HepG2 (cell line): ENCODE data around the gene DNAJC7. TPM values are rescaled to one million over a fixed set of nuclear protein-coding genes. Genes with fewer than 3 reads are reported as not detected.

Experiments used
- BCL6 ChIP-seq: IDR thresholded peaks from 2 replicates; pipeline ENCODE4 v1.6.1; 2016; ENCODE audit warnings: missing genetic modification reagents, missing compliant biosample characterization
- DMAP1 ChIP-seq: IDR thresholded peaks from 2 replicates; pipeline ENCODE4 v1.6.1; 2016
- DMTF1 ChIP-seq: sonication (generic); formaldehyde crosslinking; IDR thresholded peaks from 2 replicates; pipeline ENCODE4 v1.4.0; 2020; ENCODE audit warnings: mild to moderate bottlenecking, missing genetic modification reagents
- ELF3 ChIP-seq: IDR thresholded peaks from 2 replicates; pipeline ENCODE4 v1.6.1; 2016; ENCODE audit warnings: missing genetic modification reagents, missing compliant biosample characterization
- GABPB1 ChIP-seq: IDR thresholded peaks from 2 replicates; pipeline ENCODE4 v1.6.1; 2016; ENCODE audit warnings: mild to moderate bottlenecking, missing genetic modification reagents, moderate library complexity, missing compliant biosample characterization
- GATAD1 ChIP-seq: IDR thresholded peaks from 2 replicates; pipeline ENCODE4 v1.6.1; 2016; ENCODE audit warnings: missing genetic modification reagents, missing compliant biosample characterization
- HOXA5 ChIP-seq: sonication (generic); formaldehyde crosslinking; IDR thresholded peaks from 2 replicates; pipeline ENCODE4 v1.4.0; 2020; ENCODE audit warnings: missing genetic modification reagents
- IKZF4 ChIP-seq: sonication (generic); formaldehyde crosslinking; IDR thresholded peaks from 2 replicates; pipeline ENCODE4 v1.5.1; 2020; ENCODE audit warnings: borderline replicate concordance, mild to moderate bottlenecking, low read depth, missing genetic modification reagents; ENCODE audit errors: not compliant biosample characterization
- KLF6 ChIP-seq: IDR thresholded peaks from 2 replicates; pipeline ENCODE4 v1.8.0; 2016; ENCODE audit warnings: missing biosample characterization, missing genetic modification reagents
- MIER2 ChIP-seq: IDR thresholded peaks from 2 replicates; pipeline ENCODE4 v1.6.1; 2016; ENCODE audit warnings: missing biosample characterization, missing genetic modification reagents
- MTA1 ChIP-seq: sonication (generic); formaldehyde crosslinking; IDR thresholded peaks from 2 replicates; pipeline ENCODE4 v1.4.0; 2020; ENCODE audit warnings: missing genetic modification reagents, mild to moderate bottlenecking, borderline replicate concordance
- NFATC3 ChIP-seq: sonication (generic); formaldehyde crosslinking; IDR thresholded peaks from 2 replicates; pipeline ENCODE4 v1.5.1; 2020; ENCODE audit warnings: mild to moderate bottlenecking, missing genetic modification reagents
- NR2F6 ChIP-seq, 2 experiments: IDR thresholded peaks; 2 replicates each; pipeline ENCODE4 v1.6.1; 2016; ENCODE audit warnings: antibody characterized with exemption in 1 of 2, mild to moderate bottlenecking in 1 of 2
- RXRA ChIP-seq: sonication (generic); formaldehyde crosslinking; IDR thresholded peaks from 2 replicates; pipeline ENCODE4 v1.5.1; 2020; ENCODE audit warnings: missing genetic modification reagents
- SP140L ChIP-seq: sonication (generic); formaldehyde crosslinking; IDR thresholded peaks from 2 replicates; pipeline ENCODE4 v1.4.0; 2020; ENCODE audit warnings: missing genetic modification reagents, borderline replicate concordance
- SSRP1 ChIP-seq: IDR thresholded peaks from 2 replicates; pipeline ENCODE4 v1.6.1; 2016; ENCODE audit warnings: control low read depth
- TERF1 ChIP-seq: sonication (generic); formaldehyde crosslinking; IDR thresholded peaks from 2 replicates; pipeline ENCODE4 v1.8.0; 2022; ENCODE audit warnings: mild to moderate bottlenecking, missing genetic modification reagents, moderate library complexity
- TGIF2 ChIP-seq: IDR thresholded peaks from 2 replicates; pipeline ENCODE4 v1.6.1; 2016; ENCODE audit warnings: control low read depth, missing compliant biosample characterization
- ZBTB7B ChIP-seq: sonication (generic); formaldehyde crosslinking; IDR thresholded peaks from 2 replicates; pipeline ENCODE4 v1.4.0; 2020; ENCODE audit warnings: missing genetic modification reagents
- ZFP62 ChIP-seq: sonication (generic); formaldehyde crosslinking; IDR thresholded peaks from 2 replicates; pipeline ENCODE4 v1.4.0; 2020; ENCODE audit warnings: missing genetic modification reagents
- ZNF468 ChIP-seq: sonication (generic); formaldehyde crosslinking; IDR thresholded peaks from 2 replicates; pipeline ENCODE4 v1.8.0; 2022; ENCODE audit warnings: mild to moderate bottlenecking, moderate library complexity, missing genetic modification reagents
- ZNF530 ChIP-seq: sonication (generic); formaldehyde crosslinking; IDR thresholded peaks from 2 replicates; pipeline ENCODE4 v1.5.0; 2020; ENCODE audit warnings: low read depth, mild to moderate bottlenecking, missing genetic modification reagents
- ZNF550 ChIP-seq: sonication (generic); formaldehyde crosslinking; IDR thresholded peaks from 2 replicates; pipeline ENCODE4 v1.4.0; 2020; ENCODE audit warnings: mild to moderate bottlenecking, missing genetic modification reagents, borderline replicate concordance
- ZNF687 ChIP-seq: sonication (generic); formaldehyde crosslinking; IDR thresholded peaks from 2 replicates; pipeline ENCODE4 v1.5.1; 2020; ENCODE audit warnings: mild to moderate bottlenecking, missing genetic modification reagents, moderate library complexity
- ZNF878 ChIP-seq: sonication (generic); formaldehyde crosslinking; IDR thresholded peaks from 2 replicates; pipeline ENCODE4 v1.8.1; 2023; ENCODE audit warnings: mild to moderate bottlenecking, missing genetic modification reagents, moderate library complexity
- polyA plus RNA-seq, 8 experiments: library from polyadenylated mRNA; depleted of rRNA in 3 of 8; stranded (reverse) in 7 of 8; unstranded in 1 of 8; fragments of >200 nt; fragmentation: Illumina TruSeq in 4 of 8; extraction: Trizol in 4 of 8; gene quantifications; 2 replicates each; pipeline versions ENCODE4 v1.2.1 to v1.2.3, GENCODE V29; 2011 to 2016; ENCODE audit warnings: low read depth in 4 of 8, missing spikeins in 1 of 8, mixed read lengths in 1 of 8; ENCODE audit not compliant: insufficient read depth in 1 of 8
- total RNA-seq, 5 experiments: library from RNA; depleted of rRNA; stranded (reverse); fragments of >200 nt; fragmentation: Illumina TruSeq; extraction: Trizol; gene quantifications; 2 replicates each; pipeline ENCODE4 v1.2.3, GENCODE V29; 2016; ENCODE audit warnings: low read depth in 1 of 5

DNAJC7 gene
- total and polyA plus RNA-seq, 2 of the 13 experiments (the other 11 are each of a cell fraction or from before 2014, with no cell fraction given): 47.7 to 132 TPM

GRCh38 chr17:41966463-41967140, 50.6 kb downstream of the DNAJC7 start, which contains the start of gene CNP (continued):
- TF ChIP-seq IKZF4 (CRISPR knock-in tag) (peak; percentile 80), GABPB1 (CRISPR knock-in tag) (peak; percentile 85), NFATC3 (CRISPR knock-in tag) (peak; percentile 50; the same call in 1 of the 2 replicates), BCL6 (CRISPR knock-in tag) (peak; percentile 49; the same call in 1 of the 2 replicates), ZNF530 (CRISPR knock-in tag) (no peak), RXRA (CRISPR knock-in tag) (no peak; the same call in 1 of the 2 replicates), HOXA5 (CRISPR knock-in tag) (peak; percentile 86; the same call in 1 of the 2 replicates), MIER2 (0 out of 2 replicates have a peak, but pooled peaks have one; percentile 43), TERF1 (no peak), ZFP62 (CRISPR knock-in tag) (no peak), NR2F6 (IDR thresholded peaks at IDR 0.05) (no peak), NR2F6 (CRISPR knock-in tag; IDR thresholded peaks at IDR 0.05) (no peak; the same call in 1 of the 2 replicates), DMTF1 (no peak), ZNF687 (CRISPR knock-in tag) (peak; percentile 83), MTA1 (CRISPR knock-in tag) (peak; percentile 73), SP140L (CRISPR knock-in tag) (no peak), ZNF550 (CRISPR knock-in tag) (no peak), DMAP1 (CRISPR knock-in tag) (peak; percentile 54; the same call in 1 of the 2 replicates), GATAD1 (CRISPR knock-in tag) (peak; percentile 65; the same call in 1 of the 2 replicates), TGIF2 (peak; percentile 62; the same call in 1 of the 2 replicates), ZNF468 (CRISPR knock-in tag) (peak; percentile 89; the same call in 1 of the 2 replicates), SSRP1 (CRISPR knock-in tag) (no peak; the same call in 1 of the 2 replicates), KLF6 (CRISPR knock-in tag) (peak; percentile 87), ELF3 (peak; percentile 62), ZBTB7B (CRISPR knock-in tag) (peak; percentile 85), ZNF878 (CRISPR knock-in tag) (peak; percentile 83)
